ENCODE measurements around the gene FITM2.

DNA sequence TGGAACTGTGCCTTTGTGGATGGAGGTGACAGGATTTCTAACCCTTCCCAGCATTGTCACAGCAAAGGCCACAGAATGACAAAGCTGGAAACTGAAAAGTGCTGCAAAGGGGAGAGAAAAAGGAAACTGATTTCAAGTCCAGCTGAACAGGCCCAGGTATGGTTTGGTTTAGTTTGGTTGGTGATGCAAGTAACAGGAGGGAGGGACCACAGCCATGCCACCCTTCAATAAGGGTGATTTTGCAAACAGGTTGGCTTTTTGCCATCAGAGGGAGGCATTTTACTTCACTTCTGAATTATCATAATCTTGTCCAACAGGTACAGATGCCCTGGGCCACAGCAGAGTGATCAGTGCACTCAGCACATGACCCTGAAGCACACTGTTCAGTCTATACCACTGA, 6.6 kb downstream of the FITM2 start:
- TF ChIP-seq POLR2A (IDR thresholded peaks at IDR 0.05; ENCODE audit: low read depth, low read length) = no peak
- TF ChIP-seq, protein P1, sequence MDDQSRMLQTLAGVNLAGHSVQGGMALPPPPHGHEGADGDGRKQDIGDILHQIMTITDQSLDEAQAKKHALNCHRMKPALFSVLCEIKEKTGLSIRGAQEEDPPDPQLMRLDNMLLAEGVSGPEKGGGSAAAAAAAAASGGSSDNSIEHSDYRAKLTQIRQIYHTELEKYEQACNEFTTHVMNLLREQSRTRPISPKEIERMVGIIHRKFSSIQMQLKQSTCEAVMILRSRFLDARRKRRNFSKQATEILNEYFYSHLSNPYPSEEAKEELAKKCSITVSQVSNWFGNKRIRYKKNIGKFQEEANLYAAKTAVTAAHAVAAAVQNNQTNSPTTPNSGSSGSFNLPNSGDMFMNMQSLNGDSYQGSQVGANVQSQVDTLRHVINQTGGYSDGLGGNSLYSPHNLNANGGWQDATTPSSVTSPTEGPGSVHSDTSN (IDR thresholded peaks at IDR 0.05; ENCODE audit: insufficient replicate concordance, low read depth, low read length) = no peak
- no peak for TF ChIP-seq ZZZ3 (IDR thresholded peaks at IDR 0.05; ENCODE audit: control insufficient read depth, insufficient read length, low read depth)
- no peak for TF ChIP-seq SMAD1 (IDR thresholded peaks at IDR 0.05; ENCODE audit: low read depth, partially characterized antibody)
- no peak for TF ChIP-seq ESRRA (IDR thresholded peaks at IDR 0.05; ENCODE audit: low read length)
- TF ChIP-seq EZH2 (IDR thresholded peaks at IDR 0.05; ENCODE audit: borderline replicate concordance, control insufficient read depth, low read depth, low read length) = no peak
- TF ChIP-seq EGR1 (IDR thresholded peaks at IDR 0.05; ENCODE audit: borderline replicate concordance in 1 of 2, low read depth in 2 of 2, low read length in 2 of 2) = no peak
- TF ChIP-seq MEF2A (IDR thresholded peaks at IDR 0.05; ENCODE audit: insufficient read depth, low read depth, low read length) = no peak
- no peak for TF ChIP-seq CHD2 (IDR thresholded peaks at IDR 0.05; ENCODE audit: borderline replicate concordance, low read depth, low read length)

Measured in GM12878 (cell line).